Naive B cell (primary cell): ENCODE measurements around the gene KCNQ5. TPM values are rescaled to one million over a fixed set of nuclear protein-coding genes. Genes with fewer than 3 reads are reported as not detected.

Source experiments
- ATAC-seq, 2 donors: fragments of 150-1000 bp; cut with Tn5 transposase; 2 replicates each; pipeline ENCODE4 v1.10.0; 2021; ENCODE audit warnings: low read depth in 2 of 2, mild to moderate bottlenecking in 2 of 2, moderate library complexity in 2 of 2
- DNase-seq: peaks from one replicate; pipeline ENCODE4 v3.0.0; 2022
- H3K27ac Mint-ChIP-seq, 6 donors: one replicate each; pipeline ENCODE4 v1.8.0; 2020 to 2022; ENCODE audit warnings: mild to moderate bottlenecking in 6 of 6, mixed read lengths in 6 of 6, moderate library complexity in 5 of 6, inconsistent platforms in 2 of 6
- H3K27me3 Mint-ChIP-seq, 3 donors: one replicate each; pipeline ENCODE4 v1.8.0; 2021 to 2022; ENCODE audit warnings: mixed read lengths in 3 of 3, mild to moderate bottlenecking in 1 of 3
- H3K36me3 Mint-ChIP-seq, 2 donors: one replicate each; pipeline ENCODE4 v1.8.0; 2020 to 2022; ENCODE audit warnings: mixed read lengths in 2 of 2, inconsistent platforms in 1 of 2, mild to moderate bottlenecking in 1 of 2
- H3K4me1 Mint-ChIP-seq, 3 donors: one replicate each; pipeline ENCODE4 v1.8.0; 2020 to 2022; ENCODE audit warnings: mixed read lengths in 3 of 3, inconsistent platforms in 1 of 3, mild to moderate bottlenecking in 1 of 3, moderate library complexity in 1 of 3
- H3K4me3 Mint-ChIP-seq, 8 donors: one replicate each; pipeline ENCODE4 v1.8.0; 2020 to 2022; ENCODE audit warnings: mild to moderate bottlenecking in 8 of 8, mixed read lengths in 8 of 8, moderate library complexity in 8 of 8, inconsistent platforms in 2 of 8
- H3K9me3 Mint-ChIP-seq, 7 donors: one replicate each; pipeline ENCODE4 v1.8.0; 2020 to 2022; ENCODE audit warnings: mixed read lengths in 7 of 7, mild to moderate bottlenecking in 5 of 7, inconsistent platforms in 2 of 7, moderate library complexity in 1 of 7
- polyA plus RNA-seq, 6 donors: library from polyadenylated mRNA; unstranded; fragments of 300-500 nt; fragmentation: Illumina TruSeq; gene quantifications; one replicate each; pipeline ENCODE4 v1.2.3, GENCODE V29; 2021; ENCODE audit warnings: low read depth in 6 of 6

KCNQ5 gene
- polyA plus RNA-seq, 6 donors from 2014 or later, result 0.29 to 7.1 (median 4.9) TPM

DNA sequence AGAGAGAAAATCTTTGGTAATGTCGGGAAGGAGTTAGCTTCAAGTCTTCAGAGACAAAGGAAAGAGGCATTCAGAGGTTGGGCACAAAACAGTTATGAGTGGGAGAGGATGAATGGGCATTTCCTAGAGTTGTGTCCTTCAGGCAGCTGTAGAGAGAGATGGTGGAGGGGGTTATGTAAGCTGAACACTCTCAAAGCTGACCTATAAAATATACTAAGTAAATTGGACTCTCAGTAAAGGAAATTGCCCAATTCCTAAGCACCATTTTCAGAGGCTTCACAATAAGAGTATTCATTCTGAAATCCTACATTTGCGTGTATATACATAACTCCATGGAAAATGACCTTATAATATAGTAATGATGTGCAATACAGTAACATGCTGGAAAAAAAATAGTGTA is 161.2 kb downstream of the KCNQ5 start:
- H3K4me3 Mint-ChIP-seq, result no peak overlapping the region
- DNase-seq, result no peak
- H3K4me1 Mint-ChIP-seq, result peaks cover 0 to 26% (median 6%) of the 10 kb centered on the region in 3 donors
- no peak for ATAC-seq
- no peak overlapping the region for H3K27ac Mint-ChIP-seq
- H3K9me3 Mint-ChIP-seq, result no peaks in the 10 kb centered on the region
- H3K27me3 Mint-ChIP-seq, result no peaks in the 10 kb centered on the region
- no peaks in the 10 kb centered on the region for H3K36me3 Mint-ChIP-seq

DNA sequence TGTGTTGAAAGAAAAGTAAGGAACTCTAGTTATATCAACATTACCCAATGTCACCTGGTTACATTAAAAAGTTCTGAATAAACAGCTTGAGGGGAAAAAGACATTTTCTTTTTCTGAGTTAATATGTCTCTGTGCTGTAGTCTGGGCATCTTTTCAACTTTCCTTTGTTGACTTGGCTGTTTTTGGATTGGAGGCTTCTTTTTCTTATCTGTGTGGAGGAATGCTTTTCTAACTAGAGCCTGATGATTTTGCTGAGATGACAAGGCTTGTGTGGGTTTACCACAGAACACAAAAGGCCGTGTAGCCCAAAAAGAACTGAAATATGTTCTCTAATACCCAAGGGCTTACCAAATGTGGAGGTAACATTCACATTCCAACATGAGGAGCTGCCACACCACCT is 161.8 kb downstream of the KCNQ5 start:
- Mint-ChIP-seq H3K4me3 (no peak overlapping the region), H3K4me1 (peaks cover 0 to 26% (median 6%) of the 10 kb centered on the region in 3 donors), H3K27me3 (no peaks in the 10 kb centered on the region), H3K36me3 (no peaks in the 10 kb centered on the region), H3K27ac (peak overlapping the region in 1 of 6 donors; percentile 28), H3K9me3 (no peaks in the 10 kb centered on the region)
- no peak for DNase-seq
- no peak for ATAC-seq

- DNase-seq, result no peak
- H3K27me3 Mint-ChIP-seq, result no peaks in the 10 kb centered on the region
- peaks cover 2 to 25% (median 2%) of the 10 kb centered on the region in 3 donors for H3K4me1 Mint-ChIP-seq
- H3K4me3 Mint-ChIP-seq, result no peak overlapping the region
- H3K36me3 Mint-ChIP-seq, result no peaks in the 10 kb centered on the region
- no peaks in the 10 kb centered on the region for H3K9me3 Mint-ChIP-seq
- no peak for ATAC-seq
- no peak overlapping the region for H3K27ac Mint-ChIP-seq
Measured at GRCh38 chr6:72784071-72784470, 162.2 kb downstream of the KCNQ5 start.

- Mint-ChIP-seq H3K27me3 (no peaks in the 10 kb centered on the region), H3K4me3 (no peak overlapping the region), H3K4me1 (peaks cover 0 to 20% (median 2%) of the 10 kb centered on the region in 3 donors), H3K9me3 (no peaks in the 10 kb centered on the region), H3K36me3 (no peaks in the 10 kb centered on the region), H3K27ac (no peak overlapping the region)
- ATAC-seq (no peak), DNase-seq (no peak)
Measured at GRCh38 chr6:72784581-72784980, 162.7 kb downstream of the KCNQ5 start.

DNA sequence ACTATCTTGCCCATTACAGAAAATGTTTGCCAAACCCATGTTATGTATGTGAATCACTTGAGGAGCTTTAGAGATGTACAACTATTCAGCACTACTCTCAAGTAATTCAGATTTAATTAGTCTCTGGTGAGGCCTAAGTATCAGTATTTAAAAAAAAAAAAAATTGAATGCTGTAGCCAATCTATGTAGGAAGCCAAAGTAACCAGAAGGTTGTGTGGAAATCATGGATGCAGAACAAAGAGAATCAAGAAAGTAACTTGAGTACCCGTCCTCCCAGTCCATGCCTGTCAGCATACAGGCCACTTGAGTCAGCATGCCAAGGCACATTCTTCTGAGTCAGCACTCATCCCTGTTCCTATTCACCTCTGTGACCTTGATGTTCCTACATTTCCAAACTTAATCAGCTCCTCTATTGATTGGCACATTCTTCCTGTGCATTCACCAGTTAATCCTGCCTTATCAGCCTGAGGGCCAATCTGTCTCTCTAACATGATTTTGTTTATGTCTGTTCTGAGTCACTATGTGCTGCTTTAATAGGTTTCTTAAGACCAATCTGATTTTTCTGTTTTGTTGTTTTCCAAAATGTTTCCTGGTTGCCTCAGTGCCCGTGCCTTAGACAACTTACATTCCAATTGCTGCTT is 165.6 kb downstream of the KCNQ5 start:
- ATAC-seq (no peak), DNase-seq (no peak)
- H3K27ac Mint-ChIP-seq, result peak overlapping the region in 1 of 6 donors; percentile 66
- no peaks in the 10 kb centered on the region for H3K9me3 Mint-ChIP-seq
- H3K4me3 Mint-ChIP-seq, result no peak overlapping the region
- H3K27me3 Mint-ChIP-seq, result no peaks in the 10 kb centered on the region
- H3K36me3 Mint-ChIP-seq, result peaks cover 3 to 8% of the 10 kb centered on the region in 2 donors
- H3K4me1 Mint-ChIP-seq, result peaks cover 5 to 27% (median 7%) of the 10 kb centered on the region in 3 donors

GRCh38 chr6:72788188-72788587 is 166.3 kb downstream of the KCNQ5 start:
- peaks cover 3 to 8% of the 10 kb centered on the region in 2 donors for H3K36me3 Mint-ChIP-seq
- no peaks in the 10 kb centered on the region for H3K27me3 Mint-ChIP-seq
- H3K9me3 Mint-ChIP-seq, result no peaks in the 10 kb centered on the region
- no peak overlapping the region for H3K4me3 Mint-ChIP-seq
- H3K4me1 Mint-ChIP-seq, result peaks cover 5 to 22% (median 7%) of the 10 kb centered on the region in 3 donors
- DNase-seq, result no peak
- ATAC-seq, result no peak
- no peak overlapping the region for H3K27ac Mint-ChIP-seq

DNA sequence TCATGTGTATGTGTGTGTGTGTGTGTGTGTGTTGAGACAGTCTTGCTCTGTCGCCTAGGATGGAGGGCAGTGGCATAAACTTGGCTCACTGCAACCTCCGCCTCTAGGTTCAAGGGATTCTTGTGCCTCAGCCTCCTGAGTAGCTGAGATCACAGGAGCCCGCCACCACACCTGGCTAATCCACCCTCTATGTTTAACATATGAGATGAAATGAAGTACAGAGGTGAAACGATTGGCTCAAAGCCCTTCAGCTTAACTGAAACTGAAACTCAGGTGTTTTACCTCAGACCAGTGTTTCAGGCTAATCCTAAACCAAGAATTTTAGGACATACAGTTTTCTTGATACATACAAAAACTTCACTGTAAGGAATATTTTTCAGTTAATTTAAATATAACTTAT is 167.3 kb downstream of the KCNQ5 start:
- ATAC-seq (no peak), DNase-seq (no peak)
- Mint-ChIP-seq H3K27me3 (no peaks in the 10 kb centered on the region), H3K4me3 (no peak overlapping the region), H3K27ac (no peak overlapping the region), H3K36me3 (peaks cover 3 to 8% of the 10 kb centered on the region in 2 donors), H3K4me1 (peaks cover 5 to 22% (median 7%) of the 10 kb centered on the region in 3 donors), H3K9me3 (no peaks in the 10 kb centered on the region)

DNA sequence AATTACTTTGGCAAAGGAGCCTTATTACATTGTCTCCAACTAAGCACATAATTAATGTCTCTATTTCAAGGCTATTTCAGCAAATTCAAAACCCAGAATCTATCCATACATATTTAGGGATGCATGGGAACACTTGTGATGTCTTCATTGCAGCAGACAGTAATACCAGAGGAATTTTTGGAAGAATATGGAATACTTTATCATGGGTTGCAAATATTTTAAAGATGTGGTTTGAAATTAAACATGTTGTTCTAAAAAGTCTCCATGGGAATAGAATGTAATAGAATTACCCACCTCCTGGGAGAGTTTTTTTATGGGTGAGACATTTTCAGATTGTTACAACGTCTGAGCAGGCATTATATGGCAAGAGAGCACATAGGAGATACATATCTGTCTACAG is 170.8 kb downstream of the KCNQ5 start:
- no peak for ATAC-seq
- Mint-ChIP-seq H3K4me1 (peaks cover 5 to 11% (median 7%) of the 10 kb centered on the region in 3 donors), H3K36me3 (peaks cover 3 to 8% of the 10 kb centered on the region in 2 donors), H3K4me3 (no peak overlapping the region), H3K27me3 (no peaks in the 10 kb centered on the region), H3K27ac (no peak overlapping the region), H3K9me3 (no peaks in the 10 kb centered on the region)
- no peak for DNase-seq

DNA sequence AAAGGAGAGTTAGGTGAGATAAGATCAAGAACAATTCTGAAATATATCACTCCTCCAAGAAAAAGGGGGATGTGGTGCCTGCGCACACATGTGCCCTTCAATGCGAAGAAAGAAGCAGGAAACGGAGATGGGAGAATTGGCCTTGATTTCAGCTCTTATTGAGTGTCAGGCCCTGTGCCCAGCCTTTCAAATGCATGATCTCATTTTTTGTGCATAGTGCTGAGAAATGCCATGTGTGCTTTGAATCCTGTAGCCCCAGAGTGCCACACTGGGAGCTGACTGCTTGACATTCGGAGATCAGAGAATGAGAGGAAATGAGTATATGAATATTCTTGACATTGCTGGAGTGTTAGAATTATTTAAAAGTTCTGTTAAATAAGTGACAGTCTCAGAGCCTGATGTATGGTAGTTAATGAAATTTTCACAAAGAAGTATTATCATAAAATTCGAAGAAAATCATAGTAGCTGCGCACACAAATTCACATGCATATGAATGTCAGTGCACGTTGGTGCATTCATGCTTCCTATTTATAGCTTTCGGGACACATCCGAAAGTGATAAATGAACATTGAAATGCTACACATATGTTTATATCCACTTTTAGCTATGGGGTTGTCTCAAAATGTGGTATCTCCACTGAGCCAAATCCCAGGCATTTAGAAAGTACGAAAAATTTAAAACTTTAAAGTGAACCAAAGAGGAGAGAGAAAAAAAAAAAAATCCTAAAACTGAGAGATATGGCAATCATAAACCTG is 172.0 kb downstream of the KCNQ5 start:
- Mint-ChIP-seq H3K27ac (no peak overlapping the region), H3K9me3 (peaks cover 0 to 2% (median 0%) of the 10 kb centered on the region in 7 donors), H3K4me3 (no peak overlapping the region), H3K4me1 (peaks cover 5 to 11% (median 7%) of the 10 kb centered on the region in 3 donors), H3K27me3 (no peaks in the 10 kb centered on the region), H3K36me3 (peaks cover 3 to 8% of the 10 kb centered on the region in 2 donors)
- ATAC-seq (no peak), DNase-seq (no peak)

GRCh38 chr6:72798196-72798595 is 176.3 kb downstream of the KCNQ5 start:
- Mint-ChIP-seq H3K27me3 (no peaks in the 10 kb centered on the region), H3K36me3 (peaks cover 5 to 7% of the 10 kb centered on the region in 2 donors), H3K4me1 (no peaks in the 10 kb centered on the region), H3K4me3 (peak overlapping the region in 1 of 8 donors; percentile 37), H3K9me3 (peaks cover 0 to 5% (median 0%) of the 10 kb centered on the region in 7 donors), H3K27ac (peak overlapping the region in 2 of 6 donors; percentile 49 to 79)
- ATAC-seq, result no peak
- DNase-seq, result no peak

- Mint-ChIP-seq H3K4me1 (peaks cover 0 to 10% (median 9%) of the 10 kb centered on the region in 3 donors), H3K27ac (peak overlapping the region in 1 of 6 donors; percentile 5), H3K9me3 (peaks cover 0 to 3% (median 0%) of the 10 kb centered on the region in 7 donors), H3K36me3 (peaks cover 0 to 6% of the 10 kb centered on the region in 2 donors), H3K4me3 (no peak overlapping the region), H3K27me3 (no peaks in the 10 kb centered on the region)
- ATAC-seq (no peak), DNase-seq (no peak)
Measured at GRCh38 chr6:72809746-72810379, 188.0 kb downstream of the KCNQ5 start.

- H3K4me1 Mint-ChIP-seq, result peaks cover 0 to 17% (median 13%) of the 10 kb centered on the region in 3 donors
- peak overlapping the region in 1 of 6 donors; percentile 16 for H3K27ac Mint-ChIP-seq
Measured at GRCh38 chr6:72810571-72811280, 188.9 kb downstream of the KCNQ5 start.

GRCh38 chr6:72811971-72812421 is 190.1 kb downstream of the KCNQ5 start:
- Mint-ChIP-seq H3K27ac (no peak overlapping the region), H3K9me3 (peaks cover 0 to 6% (median 1%) of the 10 kb centered on the region in 7 donors)
- no peak for ATAC-seq

More at GRCh38 chr6:72810571-72811280, 188.9 kb downstream of the KCNQ5 start:
- DNase-seq, result no peak
- H3K4me3 Mint-ChIP-seq, result no peak overlapping the region
- H3K9me3 Mint-ChIP-seq, result peaks cover 0 to 5% (median 1%) of the 10 kb centered on the region in 7 donors
- H3K36me3 Mint-ChIP-seq, result peaks cover 0 to 6% of the 10 kb centered on the region in 2 donors
- ATAC-seq, result no peak
- no peaks in the 10 kb centered on the region for H3K27me3 Mint-ChIP-seq

More at GRCh38 chr6:72811971-72812421, 190.1 kb downstream of the KCNQ5 start:
- Mint-ChIP-seq H3K27me3 (no peaks in the 10 kb centered on the region), H3K36me3 (peaks cover 0 to 11% of the 10 kb centered on the region in 2 donors), H3K4me1 (peaks cover 0 to 17% (median 13%) of the 10 kb centered on the region in 3 donors), H3K4me3 (no peak overlapping the region)
- no peak for DNase-seq
